HG02943 (cell line): ENCODE results near the gene IFT20.

Source experiments
- ATAC-seq: cut with Tn5 transposase; IDR thresholded peaks from one replicate; pipeline ENCODE4 v1.9.1; 2021; ENCODE audit warnings: mild to moderate bottlenecking, low read depth, moderate library complexity; ENCODE audit not compliant: unreplicated experiment

The IFT20 gene

DNA sequence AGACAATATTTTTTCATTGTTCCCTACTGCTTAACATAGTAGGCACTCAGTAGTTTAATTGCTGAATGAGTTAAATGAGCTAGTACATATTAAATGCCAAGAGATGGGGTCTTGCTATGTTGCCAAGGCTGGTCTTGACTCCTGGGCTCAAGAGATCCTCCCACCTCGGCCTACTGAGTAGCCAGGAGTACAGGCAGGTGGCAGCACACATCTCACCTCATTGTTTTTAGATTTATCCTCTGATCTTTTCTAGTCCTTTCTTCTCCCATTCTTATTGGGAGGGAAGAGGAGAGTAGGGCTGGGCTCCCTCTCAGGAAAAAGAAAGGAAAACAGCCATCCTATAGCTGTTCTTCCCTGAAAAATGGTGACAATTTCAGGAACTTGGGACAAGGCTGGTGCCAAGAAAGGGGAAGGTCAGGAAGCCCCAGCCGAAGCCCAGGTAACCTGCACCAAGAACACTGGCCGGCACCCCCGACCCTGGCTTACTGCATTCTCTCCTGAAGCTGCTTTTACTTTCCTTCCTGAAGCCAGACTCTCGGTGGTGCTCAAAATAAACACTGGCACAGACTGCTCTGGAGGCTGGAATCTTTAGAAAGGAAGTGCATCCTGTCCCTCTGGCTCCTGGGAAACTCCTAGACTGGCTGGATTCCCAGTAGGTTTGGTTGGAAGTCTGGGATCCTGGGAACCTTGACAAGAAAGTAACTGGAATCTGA is 2.9 kb upstream of the IFT20 start:
- ATAC-seq, result no peak

DNA sequence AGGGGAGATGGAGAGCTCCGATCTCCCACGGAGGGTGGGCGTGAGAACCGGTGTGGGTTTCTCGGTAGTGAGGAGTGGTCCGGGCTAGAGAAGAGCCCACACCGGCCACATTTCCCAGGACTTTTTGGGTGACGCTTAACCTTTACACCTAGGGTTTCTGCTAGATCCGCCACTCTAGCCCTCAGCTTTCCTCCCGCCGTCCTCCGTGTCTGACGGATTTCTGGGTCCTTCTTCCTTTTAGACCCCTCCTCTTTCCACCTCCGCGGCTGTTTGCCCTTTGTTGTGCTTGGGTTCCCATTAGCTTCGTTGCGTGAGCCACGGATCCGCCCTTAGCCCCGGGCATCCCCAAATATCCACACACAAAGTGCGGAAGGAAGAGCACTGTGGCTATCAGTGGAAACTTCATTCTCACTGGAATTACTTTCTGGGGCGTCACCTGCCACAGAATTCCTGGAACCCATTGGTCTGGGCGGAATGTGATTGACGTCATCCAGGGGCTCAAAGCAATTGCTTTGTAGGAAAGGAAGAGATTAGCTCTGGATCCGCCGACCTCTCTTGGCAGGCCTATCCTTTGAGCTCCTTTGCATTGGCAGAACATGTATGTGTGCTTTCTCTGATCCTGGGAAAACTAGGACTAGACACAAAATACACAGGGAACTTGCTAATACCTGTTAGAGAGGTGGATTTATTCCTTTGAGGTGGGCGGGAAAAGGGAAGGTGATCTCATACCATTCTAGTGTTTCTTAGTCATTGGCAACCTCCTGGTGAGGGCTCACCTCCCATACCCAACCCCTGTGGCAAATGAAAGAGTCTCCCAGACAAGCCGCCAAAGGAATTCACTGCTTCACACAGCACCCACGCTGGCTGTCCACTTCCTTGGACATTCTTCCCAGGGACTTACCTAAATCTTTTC is 943 bp upstream of the IFT20 start:
- no peak for ATAC-seq

DNA sequence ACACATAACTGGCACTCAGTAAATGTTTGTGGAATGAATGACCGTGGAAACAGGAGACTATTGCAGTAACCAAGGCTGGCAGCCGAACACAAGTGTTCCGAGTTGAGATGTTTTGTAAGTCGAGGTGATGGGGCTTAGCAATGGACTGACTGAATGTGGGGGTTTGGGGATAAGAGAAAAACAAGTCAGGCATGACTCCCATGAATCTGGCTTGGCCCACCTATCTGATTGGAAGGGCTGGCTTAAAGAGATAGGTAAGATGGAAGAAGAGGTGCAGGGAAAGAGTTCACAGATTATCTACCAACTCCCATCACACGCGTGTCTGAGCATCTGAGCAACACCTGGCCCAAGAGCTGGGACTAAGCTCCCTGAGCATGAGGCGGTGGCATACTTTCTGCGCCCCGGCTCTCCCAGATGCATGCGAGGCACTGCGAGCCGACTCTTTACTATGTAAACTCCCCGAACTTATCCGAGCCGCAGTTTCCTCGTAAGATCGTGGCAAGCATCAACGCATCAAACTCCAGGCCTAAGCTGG is 539 bp downstream of the IFT20 start:
- no peak for ATAC-seq

DNA sequence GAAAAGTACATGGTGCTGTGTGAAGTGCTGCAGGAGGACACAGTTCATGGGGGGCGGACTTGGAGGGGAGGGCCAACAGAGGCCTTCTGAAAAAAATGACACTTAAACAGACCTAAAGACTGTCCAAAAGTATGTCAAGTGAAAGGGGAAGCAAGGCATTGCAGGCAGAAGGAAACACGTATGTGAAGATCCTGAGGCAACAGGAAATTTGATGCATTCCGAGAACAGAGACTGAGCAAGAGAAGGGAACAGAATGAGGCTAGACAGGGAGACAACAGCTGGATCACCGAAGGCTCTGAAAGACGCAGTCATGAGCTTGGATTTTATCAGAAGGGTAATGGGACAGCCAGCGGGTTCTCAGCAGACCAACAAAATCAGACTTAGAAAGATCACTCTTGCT is 1.1 kb downstream of the IFT20 start:
- no peak for ATAC-seq

DNA sequence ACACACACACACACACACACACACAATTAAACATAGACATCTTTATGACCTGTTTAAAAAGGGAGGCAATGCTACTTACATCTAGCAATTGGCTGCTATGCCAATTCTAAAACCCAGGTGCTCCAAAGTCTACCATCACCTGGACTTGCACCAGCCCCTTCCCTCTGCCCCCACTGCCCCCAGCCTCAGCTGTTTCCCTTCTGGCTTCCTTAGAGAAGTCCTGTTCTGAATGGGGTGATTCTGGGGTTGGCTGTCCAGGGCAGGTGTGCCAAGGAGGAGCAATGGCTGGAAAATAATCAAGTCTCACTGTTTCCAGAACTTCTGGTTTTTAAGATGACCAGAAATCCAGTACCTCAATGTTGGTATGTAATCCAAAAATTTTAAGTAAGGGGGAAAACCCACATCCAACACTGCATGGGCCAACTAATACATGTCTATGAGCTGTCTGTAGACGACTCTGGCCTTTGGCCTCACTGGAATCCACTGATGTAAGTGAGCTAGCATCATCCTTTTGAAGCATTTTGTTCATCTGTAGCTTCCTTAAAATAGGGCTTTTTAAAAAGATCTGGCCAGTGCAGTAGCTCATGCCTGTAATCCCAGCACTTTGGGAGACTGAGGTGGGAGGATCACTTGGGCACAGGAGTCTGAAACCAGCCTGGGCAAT is 2.1 kb downstream of the IFT20 start:
- no peak for ATAC-seq

DNA sequence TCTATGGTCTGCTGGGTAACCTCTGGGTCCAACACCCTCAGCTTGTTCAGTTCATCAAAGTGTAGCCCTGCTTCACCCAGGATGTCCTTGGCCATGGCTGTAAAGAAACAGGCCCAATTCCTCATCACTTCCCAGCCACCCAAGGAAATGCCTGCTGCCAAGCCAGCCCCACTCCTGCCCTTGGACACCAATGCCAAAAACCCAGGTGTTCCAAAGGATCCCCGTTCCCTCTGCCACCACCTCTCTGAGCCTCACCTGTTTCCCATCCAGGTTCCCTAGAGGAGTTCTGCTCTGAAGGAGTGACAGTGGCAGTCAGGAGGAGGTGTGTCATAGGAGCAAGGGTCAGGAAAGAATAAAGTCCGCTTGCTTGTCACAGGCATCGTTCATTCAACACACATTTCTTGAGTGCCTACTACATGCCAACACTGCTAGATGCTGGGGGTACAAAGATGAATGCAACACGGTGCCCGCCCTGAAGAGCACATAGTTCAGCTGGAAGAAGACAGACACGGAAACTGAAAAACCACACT is 3.3 kb downstream of the IFT20 start:
- ATAC-seq, result no peak

DNA sequence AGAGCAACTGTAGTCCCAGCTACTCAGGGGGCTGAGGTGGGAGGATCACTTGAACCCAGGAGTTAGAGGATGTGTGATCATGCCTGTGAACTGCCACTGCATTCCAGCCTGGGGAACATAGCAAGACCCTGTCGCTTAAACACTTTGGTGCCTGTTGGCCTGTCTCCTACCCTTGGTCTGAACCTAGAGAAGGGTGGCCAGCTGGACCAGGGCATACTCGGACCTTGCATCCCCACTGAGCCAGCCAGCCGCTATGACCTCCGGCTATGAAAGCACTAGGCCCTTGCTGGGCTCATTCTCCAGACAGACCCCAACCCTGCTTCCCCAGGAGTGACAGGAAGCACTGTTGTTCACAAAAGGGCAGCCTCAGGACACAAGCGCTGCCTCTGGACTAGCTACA is 4.6 kb downstream of the IFT20 start:
- ATAC-seq, result no peak

DNA sequence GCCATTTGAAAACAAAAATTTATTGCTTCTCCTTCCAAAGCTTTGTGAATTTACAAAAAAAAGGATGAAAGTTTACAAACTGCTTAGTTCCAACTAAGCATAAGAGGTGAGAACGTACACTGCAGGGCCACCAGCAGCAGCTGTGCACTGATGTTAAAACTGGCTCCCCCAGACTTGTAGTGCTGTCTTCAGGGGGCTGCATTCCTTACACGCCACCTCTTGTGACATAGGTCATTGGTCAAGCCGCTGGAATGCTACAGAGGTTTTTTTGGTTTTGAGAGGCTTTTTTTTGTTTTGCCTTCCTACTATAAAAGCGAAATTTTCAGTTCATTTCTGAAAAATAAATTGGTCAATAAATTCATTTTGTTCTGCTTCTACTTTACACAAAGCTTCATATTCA is 6.9 kb downstream of the IFT20 start:
- ATAC-seq, result no peak

DNA sequence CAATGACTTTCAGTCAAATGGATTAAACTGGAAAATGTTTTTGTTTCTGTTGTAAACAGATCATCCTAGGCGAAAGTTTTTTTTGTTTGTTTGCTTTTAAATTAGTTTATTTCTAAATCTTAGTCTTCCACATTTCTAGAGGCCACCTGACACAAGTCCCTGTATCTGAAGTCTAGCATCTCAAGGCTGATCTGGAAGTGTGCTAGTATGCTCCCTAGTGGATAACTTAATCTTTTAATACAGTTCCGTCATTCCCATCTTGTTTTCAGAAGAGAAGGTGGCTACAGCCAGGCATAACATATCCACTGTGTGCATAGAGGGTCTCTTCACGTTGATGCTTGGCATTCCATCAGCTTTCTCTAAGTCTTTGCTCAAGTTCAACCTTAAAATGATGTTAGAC is 7.6 kb downstream of the IFT20 start:
- no peak for ATAC-seq

DNA sequence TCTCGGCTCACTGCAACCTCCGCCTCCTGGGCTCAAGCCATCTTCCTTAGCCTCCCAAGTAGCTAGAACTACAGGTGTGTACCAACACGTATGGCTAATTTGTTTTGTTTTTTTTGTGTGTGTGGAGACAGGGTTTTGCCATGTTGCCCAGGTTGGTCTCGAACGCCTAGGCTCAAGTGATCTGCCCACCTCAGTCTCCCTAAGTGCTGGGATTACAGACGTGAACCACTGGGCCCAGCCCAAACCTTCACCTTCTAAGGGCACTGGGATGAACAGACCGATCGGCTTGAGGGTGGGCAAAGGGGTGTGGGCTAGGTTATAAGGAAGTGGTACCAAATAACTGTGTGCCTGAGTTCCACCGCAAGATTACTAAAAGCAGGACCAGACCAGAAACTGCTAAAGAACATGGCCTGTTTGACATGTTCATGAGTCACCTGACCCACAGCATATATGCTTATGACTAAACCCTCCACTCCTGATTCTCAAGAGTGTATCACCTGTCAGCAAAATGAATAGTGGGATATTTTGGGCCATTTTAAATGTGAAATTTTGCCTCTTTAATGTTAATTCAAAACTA is 8.2 kb downstream of the IFT20 start:
- ATAC-seq, result no peak

DNA sequence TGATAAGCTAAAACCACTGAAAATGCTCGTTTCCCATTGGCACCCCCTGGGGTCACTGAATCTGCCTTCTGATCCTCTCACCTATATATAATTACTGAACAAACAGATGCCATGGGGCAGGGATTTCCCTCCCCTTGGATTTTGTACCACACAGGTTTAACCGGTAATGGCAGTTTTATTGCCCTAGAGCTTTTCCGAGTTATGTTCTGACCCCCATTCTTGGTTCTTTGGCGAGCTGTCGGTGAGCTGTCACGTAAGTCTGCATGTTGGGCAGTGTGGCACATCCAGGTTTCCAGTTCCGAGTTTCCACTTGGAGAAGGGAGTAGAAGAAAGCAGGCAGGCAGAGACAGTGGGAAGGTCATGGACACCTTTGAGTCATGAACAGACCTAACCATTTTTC is 9.2 kb downstream of the IFT20 start:
- no peak for ATAC-seq

DNA sequence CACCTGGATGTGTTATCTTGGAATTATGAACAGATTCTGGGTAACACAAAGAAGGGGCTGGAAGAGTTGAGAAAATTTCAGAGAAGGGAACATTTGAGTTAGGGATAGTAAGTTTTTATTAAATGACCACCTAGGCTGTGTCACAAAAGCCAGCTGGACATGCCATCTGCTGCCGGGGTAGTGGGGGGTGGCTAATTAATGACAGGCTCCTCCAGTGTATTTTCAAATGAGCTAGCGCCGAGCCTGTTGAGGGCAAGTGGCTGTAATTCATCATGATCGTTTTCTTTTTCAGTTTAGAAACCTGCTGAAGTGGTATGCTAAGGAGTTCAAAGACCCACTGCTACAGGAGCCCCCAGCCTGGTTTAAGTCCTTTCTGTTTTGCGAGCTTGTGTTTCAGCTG is 10.1 kb downstream of the IFT20 start:
- ATAC-seq, result no peak

DNA sequence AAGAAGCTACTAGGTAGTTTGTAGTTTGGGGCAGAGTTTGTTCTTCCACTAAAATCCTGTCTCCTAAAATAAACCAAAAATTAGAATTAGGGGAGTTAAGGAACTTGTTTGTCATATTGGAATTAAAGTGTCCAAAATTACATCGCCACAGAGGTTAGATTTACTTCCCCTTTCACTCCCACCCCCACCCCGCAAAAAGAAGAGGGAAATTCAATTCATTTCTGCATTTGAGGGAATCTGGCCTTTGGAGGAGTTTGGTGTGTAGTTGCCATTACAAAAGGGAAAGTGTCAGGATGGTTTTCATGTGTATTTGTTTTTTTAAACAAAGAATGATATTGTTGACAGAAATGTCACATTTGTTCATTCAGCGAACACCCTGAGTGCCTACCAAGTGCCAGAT is 10.5 kb downstream of the IFT20 start:
- no peak for ATAC-seq

DNA sequence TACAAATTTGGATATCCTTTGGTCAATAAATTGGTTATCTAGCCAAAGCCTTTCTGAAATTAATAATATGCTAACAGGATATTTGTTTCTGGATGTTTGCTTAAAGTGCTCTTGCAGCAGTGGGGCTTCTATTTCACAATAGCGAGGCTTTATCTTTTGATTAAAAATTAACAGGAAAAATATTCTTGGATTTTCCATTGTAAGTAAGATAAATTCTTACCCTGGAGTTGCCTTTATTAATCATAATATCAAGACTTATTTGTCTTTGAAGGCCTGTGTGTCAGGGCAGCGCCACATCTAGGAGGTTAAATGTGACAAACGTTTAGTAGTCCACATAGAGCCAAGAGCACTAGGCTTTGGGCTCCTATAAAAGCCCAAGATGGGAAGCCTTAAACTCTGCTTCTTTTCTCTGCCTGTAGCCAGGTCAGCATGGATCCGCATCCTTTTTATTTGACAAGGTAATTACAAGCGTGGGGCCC is 11.0 kb downstream of the IFT20 start:
- ATAC-seq, result no peak

DNA sequence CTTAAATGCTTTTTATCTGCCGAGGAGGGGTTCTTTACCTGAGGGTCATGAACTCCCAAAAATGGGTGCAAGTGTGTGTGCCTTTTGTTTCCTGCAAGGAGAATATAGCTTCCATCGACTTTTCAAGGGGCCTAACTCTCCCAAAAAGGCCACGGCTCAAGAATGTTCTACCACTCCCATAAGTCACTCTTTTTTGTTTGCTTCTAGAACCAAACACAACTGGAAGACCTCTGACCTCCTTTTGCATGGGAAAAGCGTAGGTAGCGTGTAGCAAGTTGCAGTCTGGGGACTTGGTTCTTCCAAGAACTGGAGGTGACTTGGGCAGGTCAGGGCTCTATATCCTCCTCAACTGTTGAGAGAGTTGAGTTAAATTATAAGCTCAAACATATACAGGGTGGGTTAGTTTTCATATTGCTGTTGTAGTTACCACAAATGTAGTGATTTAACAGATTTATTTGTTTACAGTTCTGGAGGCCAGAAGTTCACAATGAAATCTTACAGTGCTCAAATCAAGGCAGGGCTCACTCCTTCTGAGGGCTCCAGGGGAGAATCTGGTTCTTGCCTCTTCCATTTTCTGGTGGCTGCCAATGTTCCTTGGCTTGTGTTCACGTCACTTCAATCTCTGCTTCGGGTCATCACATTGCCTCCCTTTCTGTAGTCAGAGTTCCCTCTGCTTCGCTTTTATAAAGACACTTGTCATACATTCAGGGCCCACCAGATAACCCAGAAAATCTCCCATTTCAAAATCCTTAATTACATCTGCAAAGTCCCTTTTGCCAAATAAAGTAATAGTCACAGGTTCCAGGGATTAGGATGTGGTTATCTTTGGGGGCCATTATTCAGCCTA is 14.8 kb downstream of the IFT20 start:
- no peak for ATAC-seq

DNA sequence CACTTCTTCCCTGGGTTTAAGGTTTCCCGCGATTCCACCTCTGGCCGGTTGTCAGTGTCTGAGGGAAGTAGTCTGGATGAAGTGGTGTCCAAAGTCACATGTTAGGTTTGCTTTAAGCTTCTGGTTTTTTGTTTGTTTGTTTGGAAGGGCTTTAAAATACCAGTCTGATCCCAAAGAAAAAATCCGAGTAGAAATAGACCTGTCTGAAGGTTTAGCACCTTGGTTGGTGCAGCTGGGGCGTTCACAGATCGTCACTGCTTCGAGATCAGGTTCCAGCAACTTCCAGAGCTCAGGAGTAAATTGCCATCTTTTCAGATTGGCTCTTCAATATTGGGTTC is 15.7 kb downstream of the IFT20 start:
- ATAC-seq, result no peak

DNA sequence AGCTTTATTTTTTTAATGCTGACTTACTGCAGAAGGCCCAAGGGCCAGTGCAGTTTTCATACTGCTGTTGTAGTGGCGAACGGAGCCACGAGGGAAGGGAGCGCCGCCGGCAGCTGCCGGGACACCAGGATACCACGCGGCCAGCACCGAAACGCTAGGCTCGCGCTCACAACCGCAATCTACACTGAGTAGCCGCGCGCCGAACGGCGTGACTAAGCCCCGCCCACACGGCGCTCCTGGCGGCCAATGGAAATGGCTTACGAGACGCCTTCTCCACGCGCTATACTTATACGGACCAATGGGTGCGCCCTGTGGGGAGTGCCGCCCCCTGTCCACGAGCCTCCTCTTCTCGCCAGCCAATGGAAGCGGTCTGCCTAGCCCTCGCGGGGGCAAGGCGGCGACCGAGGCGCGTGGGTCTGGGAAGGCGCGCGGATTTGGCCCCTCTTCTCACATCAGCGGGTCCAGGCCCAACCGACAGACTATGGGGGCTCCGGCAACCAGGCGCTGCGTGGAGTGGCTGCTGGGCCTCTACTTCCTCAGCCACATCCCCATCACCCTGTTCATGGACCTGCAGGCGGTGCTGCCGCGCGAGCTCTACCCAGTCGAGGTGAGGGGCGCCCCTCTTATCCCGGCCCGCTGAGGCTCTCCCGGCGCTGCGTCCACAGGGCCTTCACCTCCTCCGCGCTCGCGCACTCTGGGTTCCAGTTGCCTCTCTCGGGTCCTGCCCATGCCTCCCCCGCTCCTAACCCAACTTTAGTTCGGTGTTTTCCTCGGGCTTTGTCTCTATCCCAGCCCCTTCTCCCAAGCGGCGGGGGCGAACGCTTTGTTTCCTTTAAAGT is 16.3 kb downstream of the IFT20 start, which contains the start of gene TMEM97:
TMEM97 (plus strand) TSS at position 442 of the 839 bp plus-strand sequence; CDS start at position 482, 40 bp downstream.
- peak; percentile 94 for ATAC-seq

DNA sequence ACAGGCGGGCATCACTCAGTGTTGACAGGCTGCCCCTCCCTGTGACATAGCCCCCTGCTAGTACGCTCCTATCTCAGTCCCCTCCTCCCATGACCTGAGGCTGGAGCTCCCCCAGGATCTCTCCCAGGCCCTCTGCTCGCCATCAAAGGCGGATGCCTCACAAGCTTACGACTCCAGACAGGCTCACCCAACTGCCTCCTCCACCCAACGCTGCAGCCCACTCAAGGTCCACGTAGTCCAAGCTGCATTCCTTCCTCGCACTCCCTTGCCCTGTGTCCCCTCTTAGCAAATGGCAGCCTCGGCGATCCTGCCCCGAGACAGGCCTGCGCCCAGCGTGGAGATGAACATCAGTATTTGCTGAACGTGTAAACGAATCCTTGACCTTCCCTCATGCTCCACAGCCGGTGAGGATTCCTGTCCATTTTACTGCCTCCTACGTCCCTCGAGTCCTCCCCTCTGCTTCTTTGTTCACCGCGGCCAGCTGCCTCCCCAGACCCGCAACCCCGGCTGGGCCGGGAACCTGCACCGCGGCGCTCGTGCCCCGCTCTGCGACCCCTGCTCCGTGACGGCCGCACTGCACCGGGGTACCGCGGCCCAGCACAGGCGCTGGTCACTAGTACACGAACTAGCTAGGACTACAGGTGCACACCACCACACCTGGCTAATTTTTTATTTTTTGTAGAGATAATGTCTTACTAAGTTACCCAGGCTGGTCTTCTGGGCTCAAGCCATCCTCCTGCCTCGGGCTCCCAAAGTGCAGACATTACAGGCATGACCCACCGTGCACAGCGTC is 17.1 kb downstream of the IFT20 start:
- no peak for ATAC-seq
